Keratinocyte (primary cell): ENCODE measurements around the gene PPIP5K2.

Experiments used
- EZH2 ChIP-seq: IDR thresholded peaks from one replicate; pipeline ENCODE4 v1.6.1; 2012; ENCODE audit warnings: inconsistent platforms, mild to moderate bottlenecking, low read length, moderate library complexity
- TF ChIP-seq, protein P1 (sequence below), 3 experiments: IDR thresholded peaks in 1 of 3; conservative IDR thresholded peaks in 1 of 3; optimal IDR thresholded peaks in 1 of 3; 2 replicates in 2 of 3; 3 replicates in 1 of 3; pipeline versions ENCODE3 to v1.5.1; 2011; ENCODE audit warnings: low read length in 3 of 3, mild to moderate bottlenecking in 3 of 3, moderate library complexity in 2 of 3, control low read depth in 1 of 3, inconsistent platforms in 1 of 3; ENCODE audit not compliant: insufficient read depth in 2 of 3; ENCODE audit errors: extremely low read depth in 1 of 3

GRCh38 chr5:103224894-103225246, 104.8 kb downstream of the PPIP5K2 start:
- no peak for TF ChIP-seq EZH2
- TF ChIP-seq, protein P1, sequence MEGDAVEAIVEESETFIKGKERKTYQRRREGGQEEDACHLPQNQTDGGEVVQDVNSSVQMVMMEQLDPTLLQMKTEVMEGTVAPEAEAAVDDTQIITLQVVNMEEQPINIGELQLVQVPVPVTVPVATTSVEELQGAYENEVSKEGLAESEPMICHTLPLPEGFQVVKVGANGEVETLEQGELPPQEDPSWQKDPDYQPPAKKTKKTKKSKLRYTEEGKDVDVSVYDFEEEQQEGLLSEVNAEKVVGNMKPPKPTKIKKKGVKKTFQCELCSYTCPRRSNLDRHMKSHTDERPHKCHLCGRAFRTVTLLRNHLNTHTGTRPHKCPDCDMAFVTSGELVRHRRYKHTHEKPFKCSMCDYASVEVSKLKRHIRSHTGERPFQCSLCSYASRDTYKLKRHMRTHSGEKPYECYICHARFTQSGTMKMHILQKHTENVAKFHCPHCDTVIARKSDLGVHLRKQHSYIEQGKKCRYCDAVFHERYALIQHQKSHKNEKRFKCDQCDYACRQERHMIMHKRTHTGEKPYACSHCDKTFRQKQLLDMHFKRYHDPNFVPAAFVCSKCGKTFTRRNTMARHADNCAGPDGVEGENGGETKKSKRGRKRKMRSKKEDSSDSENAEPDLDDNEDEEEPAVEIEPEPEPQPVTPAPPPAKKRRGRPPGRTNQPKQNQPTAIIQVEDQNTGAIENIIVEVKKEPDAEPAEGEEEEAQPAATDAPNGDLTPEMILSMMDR (optimal IDR thresholded peaks at IDR 0.05 in 1 of 3, IDR thresholded peaks at IDR 0.05 in 1 of 3, conservative IDR thresholded peaks at IDR 0.05 in 1 of 3; ENCODE audit: extremely low read depth in 1 of 3, insufficient read depth in 2 of 3, low read length in 3 of 3) = no peak
